ENCODE data around the gene HOXC4. TPM values are rescaled to one million over a fixed set of nuclear protein-coding genes. Genes with fewer than 3 reads are reported as not detected.
"Not testable (repeated sequence)": the region's sequence is repeated elsewhere in the genome, so short reads cannot be mapped to it uniquely, and the experiment has no call there.

Gene HOXC4
- total RNA-seq, 1 donor from 2014 or later = not detected

DNA sequence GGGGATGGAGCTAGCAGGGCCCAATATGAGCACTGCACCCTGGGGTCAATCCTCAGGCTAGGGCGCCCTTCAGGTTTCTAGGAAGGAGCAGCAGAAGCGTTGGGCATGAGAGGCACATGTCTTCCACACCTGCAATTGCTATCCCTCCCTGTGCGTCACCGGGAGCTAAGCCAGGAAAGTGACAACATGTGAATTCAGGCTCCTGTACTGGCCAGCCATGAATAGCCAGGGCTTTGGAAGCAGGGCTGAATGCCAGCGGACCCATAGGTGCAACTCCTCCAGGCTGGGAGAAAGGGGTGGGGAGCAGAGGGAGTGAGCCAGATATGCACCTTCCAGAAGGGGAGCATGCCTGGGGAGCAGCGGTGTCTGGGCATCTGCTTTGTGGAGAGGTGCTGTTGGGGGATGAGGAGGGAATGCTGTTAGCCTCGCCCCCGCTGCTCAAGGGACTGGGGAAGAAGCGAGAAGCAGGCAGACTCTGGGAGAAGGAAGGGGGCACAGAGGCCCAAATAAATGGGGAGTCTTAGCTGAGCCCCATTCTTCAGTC lies 14.7 kb upstream of the HOXC4 start:
- intact Hi-C loops (cut with micrococcal nuclease) = no loop called here

DNA sequence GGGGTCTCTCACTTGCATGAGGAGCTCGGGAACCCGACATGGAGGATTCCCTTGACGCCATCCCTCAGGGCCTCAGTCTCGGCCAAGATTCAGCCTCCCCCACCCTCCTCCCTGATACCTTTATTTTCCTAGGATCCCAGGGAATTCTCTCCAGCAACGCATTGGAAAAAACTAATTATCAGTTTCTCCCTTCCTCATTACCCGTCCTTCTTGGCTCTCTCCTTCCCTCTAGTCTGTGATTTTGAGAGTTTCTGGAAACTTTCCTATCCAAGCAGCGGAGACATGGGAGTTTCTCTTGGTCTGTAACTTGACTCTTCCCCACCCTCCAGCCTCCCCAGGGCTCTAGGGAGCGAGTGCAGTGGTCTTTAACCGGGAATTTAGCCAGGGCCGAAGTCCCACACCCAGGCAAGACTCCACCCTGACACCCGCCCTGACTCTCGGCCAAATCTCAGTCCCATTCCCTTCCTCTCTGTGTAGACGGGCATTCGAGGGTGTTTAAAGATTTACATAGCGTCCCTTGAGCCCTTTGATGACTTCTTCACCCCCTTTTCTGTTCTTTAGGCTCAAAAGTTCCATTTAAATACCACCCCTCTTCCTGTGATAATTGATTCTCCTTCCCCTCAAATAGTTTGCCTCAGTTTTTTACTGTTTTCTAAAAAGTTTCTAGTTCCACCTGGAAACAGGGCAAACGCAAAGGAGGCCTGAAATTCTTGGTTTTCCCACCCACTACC lies 14.1 kb upstream of the HOXC4 start:
- intact Hi-C loops (cut with micrococcal nuclease) = no loop called here

DNA sequence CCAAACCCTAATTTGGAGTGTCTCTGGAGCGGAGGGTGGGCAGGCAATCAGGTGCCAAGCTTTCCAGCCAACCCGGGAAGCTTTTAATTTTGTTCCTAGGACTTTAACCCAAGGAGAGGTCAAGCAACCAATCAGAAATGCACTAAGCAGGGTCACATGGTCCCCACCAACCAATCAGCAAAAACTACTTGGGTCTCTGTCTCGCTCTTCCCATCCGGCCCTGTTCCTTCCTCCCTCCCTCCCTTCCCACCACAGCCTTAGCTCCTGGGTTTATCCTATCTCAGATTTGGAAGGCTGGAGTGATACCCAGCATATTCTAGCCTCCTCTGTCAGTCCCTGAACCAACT lies 13.5 kb upstream of the HOXC4 start:
- intact Hi-C loops (cut with micrococcal nuclease) = no loop called here

DNA sequence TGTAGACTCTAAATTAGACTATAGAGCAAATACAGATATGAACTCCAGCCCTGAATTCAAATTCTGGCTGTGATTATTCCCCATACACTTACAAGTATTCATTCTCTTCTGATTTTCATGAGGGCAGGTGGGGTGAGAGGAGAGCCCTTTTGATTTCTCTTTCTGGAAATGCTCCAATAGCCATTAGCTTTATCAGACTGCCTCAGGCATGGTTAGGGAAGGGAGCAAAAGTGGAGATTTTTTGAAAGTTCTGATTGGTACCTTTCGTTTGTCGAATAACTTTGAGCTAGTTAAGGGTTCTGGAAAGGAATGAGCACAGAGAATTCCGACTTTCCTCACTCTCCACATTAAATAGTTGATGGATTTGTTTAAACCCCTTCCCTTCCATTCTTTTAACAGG lies 13.0 kb upstream of the HOXC4 start:
- intact Hi-C loops (cut with micrococcal nuclease) = no loop called here

DNA sequence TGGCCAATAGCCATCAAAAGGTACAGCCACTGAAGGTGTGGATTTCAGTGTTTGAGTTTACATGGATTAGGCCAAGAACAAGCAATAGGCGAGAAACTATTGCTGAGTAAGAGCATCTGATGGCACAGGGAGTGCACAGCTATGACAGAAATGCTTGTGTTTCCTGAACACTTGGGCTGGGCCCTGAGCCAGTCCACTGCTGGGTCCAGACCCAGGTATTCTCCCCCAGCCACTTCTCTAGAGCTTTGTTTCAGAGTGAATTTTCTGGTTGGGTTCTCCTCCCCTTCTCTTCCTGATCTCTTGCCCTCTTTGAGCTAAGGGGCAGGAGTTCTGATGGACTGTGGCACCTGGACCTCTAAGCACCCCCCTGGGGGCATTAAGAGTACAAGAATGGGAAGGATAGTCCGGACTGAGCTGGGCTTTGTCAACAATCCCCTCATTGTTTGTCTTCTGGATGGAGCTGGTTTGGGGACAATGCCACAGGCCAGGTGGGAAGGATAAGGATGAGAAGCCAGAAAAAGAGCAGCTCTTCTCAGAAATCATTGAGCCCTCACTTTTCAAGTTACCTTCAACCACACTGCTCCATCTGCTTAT lies 12.4 kb upstream of the HOXC4 start:
- intact Hi-C loops (cut with micrococcal nuclease) = no loop called here

DNA sequence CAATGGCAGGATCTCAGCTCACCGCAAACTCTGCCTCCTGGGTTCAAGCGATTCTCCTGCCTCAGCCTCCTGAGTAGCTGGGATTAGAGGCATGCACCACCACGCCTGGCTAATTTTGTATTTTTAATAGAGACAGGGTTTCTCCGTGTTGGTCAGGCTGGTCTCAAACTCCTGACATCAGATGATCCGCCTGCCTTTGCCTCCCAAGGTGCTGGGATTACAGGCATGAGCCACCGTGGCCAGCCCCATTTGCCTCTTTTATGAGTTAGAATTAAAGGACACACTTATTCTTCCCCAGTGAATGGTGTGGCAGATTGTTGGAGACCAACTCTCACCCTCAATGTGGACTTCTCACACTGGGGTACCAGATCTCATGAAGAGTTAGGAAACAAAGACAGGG lies 11.6 kb upstream of the HOXC4 start:
- intact Hi-C loops (cut with micrococcal nuclease) = not testable (repeated sequence)

DNA sequence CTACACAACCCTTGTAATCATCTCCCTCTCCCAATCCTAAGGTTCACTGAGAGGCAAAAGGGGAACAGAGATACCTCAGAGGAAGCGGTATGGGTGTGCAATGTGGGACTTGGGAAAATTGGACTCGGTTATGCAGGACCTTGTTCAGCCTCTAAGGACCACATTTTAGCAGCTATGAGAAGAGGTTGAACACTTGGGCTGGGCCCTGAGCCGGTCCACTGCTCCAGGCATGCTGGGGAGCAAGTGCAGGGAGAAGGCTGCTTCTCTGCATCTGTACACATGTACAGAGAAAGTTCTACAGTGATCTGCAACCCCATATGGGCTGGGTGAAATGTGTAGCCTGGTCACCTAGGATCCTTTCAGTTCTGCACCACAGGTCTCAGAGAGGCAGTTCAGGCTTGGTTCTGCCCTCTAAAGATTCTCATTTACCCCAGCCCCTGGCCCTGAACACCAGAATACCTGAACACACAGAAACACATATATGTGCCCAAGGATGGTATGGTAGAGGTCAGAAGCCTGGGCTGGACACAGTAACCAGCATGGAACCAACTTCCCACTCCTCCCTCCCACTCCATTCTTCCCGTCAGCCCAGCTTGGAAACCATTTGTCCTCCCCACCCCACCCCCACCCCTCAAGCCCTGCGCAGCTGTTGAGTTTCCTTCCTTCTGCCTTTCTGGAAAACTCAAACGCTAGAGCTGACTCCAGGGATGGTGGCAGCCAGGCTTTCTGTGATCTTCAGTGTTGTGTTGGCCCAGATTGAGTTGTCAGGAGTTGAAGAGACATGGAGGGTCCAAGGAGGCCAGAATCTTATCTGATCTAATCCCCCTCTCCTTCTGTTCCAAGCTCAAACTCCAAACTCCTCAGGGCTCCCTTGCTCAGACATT lies 10.4 kb upstream of the HOXC4 start:
- intact Hi-C loops (cut with micrococcal nuclease) = no loop called here

DNA sequence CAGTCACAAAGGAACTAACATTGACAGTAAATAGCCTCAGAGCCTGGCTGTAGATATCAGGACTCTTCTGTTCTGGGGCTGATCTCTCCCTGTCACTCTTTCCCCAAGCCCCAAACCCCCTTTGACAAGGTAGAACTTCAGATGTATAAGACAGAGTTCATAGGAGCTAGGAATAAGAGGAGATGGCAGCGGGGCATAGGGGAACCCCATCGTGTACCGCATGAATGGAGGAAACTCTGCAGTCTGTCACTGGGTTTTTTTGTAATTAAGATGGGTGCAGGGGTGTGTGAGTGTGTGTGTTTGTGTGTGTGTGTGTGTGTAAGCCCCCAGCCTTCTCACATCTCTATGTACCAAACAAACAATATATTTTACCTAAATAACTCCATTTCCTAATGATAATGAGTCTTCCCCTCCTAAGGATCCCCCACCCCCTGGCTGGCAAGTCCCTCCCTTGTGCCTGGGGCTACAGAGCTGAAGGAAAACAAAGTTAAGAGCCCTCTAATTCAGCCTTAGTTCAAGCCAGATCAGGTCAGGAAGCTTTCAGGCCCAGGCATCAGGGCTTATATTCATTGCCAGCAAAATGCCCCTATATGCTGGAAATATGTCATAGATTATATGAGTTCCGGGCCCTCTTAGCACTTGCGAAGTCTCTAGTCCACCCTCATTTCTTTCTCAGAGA lies 9.1 kb upstream of the HOXC4 start:
- intact Hi-C loops (cut with micrococcal nuclease) = no loop called here

DNA sequence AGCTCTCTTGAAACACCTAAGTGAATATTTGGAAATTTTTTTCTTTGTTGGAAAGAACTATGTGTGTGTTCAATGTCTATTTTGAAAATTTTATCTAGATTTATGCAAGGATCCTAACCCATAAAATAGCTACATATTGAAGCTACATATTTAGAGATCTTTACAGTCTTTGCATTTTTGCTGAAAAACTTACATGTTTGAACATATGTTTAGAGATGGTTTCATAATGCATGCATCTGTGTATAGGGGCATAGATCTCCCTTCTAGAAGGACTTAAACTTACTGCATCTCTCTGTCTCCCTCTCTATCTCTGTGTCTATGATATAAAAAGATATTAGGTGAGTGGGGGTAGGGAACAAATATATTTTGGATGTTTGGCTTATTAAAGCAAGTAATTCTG lies 8.2 kb upstream of the HOXC4 start:
- intact Hi-C loops (cut with micrococcal nuclease) = no loop called here

DNA sequence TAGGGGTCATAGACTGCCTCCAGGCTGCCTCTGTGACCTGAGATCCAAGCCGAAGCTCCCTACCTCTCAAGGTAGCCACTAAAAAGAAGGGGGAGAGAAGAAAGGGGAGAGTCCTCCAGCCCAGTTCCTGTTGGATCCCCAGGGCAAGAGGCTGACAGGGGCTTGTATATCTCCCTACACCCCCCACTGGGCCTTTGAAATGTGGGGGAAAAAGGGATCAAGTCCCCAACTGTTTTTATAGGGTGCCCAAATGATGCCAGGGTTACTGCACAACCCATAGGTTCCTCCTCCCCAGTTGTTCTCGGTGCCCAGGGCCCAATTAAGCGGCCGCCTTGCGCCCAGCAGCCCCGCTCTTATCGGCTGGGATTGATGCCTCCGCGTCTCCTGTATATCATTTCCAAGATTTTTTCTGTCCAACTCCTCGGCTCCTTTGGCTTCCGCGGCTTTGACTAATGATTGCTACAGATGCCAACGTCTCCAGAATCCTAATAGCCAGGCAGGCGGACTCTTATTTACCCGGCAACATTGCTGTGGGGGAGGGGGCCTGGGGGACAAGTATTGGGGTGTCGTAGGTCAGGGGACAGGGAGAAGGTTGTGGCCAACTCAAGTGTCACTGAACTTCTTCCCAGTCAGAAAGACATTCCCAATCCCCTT lies 7.6 kb upstream of the HOXC4 start:
- intact Hi-C loops (cut with micrococcal nuclease) = no loop called here

DNA sequence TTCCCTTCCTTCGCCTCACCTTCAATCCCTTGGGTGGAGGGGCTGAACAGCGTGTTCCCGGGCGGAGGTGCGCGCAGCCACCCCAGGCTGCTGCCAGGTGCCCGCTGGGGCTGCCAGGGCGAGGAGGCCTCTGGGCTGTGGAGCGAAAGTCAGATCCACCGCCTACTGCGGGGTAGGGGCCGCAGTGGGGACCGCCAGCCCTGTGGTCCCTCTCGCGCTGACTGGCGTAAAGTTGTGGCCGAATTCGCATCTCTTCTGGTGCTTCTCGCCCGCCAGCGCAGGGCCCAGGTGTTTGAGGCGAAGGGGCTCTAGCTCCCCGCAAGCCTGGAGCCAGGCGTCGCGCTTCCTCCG lies 6.9 kb upstream of the HOXC4 start:
- intact Hi-C loops (cut with micrococcal nuclease) = no loop called here

DNA sequence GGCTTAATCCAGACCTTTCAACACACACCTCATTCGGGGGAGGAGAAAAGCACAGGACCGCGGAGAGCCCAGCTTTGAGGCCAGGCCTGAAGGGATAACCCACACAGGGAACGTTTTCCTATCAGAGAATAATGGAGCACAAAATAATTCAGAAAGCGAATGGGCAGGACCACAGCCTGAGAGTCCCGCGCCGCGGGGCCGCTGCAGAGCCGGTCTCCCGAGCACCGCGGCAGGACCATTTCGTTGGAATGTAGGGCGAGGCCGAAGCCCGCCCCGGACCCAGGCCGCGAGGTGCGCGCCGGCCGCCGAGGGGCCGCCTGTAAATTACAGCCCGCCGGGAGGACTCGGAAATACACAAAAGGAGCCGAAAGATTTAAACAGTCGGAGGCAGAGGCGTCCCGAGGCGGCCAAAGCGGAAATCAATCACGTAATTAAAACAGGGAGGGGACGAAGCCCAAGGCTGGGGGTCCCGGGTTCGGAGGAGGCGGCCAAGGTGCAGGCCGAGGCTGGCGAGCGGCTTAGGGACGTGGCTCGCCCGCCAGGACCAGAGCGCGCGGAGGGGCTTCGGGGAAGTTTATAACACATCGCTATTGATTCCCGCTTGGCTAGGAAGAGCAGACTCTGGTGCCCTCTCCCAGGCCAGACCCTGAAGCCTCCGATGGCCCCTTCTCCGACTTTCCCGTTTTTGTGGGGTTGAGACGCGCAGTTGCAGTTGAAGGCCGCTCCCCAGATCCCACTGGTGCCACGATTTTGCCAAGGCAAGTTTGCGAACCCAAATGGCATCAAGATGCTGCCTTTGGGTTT lies 6.3 kb upstream of the HOXC4 start:
- intact Hi-C loops (cut with micrococcal nuclease) = no loop called here

DNA sequence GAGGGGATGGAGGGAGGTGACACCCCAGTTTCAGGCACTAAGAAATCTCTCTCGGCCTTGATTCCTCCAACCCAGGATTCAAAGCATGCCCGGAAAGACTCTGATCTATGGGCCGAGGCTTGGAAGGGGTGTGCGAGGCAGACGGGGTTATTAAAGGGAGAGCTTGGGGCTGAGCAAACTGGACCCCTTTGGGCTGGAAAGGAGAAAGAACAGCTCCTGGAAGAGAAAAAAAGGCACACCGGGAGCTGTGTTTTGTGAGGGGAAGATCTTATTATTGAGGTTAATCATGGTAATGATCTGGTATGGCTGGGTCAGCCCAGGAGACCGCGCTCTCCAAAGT lies 5.7 kb upstream of the HOXC4 start:
- intact Hi-C loops (cut with micrococcal nuclease) = no loop called here

DNA sequence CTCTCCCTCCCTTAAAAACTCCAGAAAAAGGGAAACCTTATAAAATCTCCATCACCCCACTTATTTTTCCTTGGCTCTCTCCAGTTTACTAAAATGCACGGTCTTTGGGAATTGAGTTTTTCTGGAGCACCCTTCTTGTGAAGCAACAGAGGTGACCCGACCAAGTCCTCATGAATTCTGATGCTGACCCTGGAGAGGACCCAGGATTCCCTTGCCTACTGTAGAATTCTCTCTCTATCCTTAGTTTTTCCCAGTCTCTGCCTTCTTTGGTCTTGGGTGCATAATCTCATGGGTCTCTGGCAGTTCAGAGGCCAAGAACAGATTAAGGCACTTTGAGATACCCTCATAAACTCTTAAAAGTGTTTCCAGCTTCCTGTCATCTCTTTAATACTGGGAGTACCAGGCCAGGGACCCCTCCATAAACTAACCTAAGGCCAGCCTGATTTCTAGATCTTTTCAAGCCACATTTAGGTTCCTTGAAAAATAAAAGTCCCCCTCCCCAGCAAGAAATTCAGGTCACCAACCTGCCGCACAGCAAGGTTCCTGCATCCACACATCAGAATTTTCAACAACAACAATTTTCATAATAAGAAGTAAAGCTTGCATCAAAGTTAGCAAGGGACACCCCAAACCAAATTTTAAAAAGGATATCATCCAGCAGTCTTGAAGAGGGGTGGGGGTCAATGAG lies 5.1 kb upstream of the HOXC4 start:
- intact Hi-C loops (cut with micrococcal nuclease) = no loop called here

DNA sequence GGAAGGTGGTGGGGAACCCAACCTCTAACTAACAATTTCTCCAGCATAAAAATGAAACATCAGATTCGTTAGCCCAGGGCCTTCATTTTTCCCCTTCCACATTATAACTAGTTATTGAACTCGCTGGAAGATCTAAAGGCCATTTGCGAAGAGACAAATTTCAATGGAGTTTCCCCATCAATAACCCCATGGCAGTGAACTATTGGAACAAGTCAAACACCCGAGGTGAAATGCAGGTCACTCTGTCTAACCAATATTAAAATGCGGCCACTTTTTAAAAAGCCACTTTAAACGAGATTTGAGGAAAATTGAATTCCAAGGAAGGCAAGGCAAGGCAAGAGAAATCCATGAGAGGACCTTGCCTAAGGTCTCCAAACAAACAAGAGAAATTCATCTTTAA lies 4.5 kb upstream of the HOXC4 start:
- intact Hi-C loops (cut with micrococcal nuclease) = no loop called here

DNA sequence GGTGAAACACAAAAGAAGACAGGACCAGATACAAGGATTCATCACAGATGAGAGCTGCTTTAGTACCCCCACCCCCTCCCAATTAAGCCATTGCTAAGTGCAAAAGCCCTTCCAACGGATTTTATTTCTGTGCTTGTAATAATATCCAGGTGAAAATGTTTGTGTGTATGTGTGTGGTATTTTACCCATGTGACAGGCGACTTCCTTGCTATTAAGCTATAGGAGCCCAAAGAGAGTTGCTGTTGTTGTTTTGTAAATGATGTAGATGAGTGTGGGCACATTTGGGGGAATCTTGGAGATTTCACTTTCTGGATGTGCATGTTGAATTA lies 3.2 kb upstream of the HOXC4 start:
- intact Hi-C loops (cut with micrococcal nuclease) = loop anchor here (5.0 kb wide), 3 partner anchors 63 to 113 kb away; partner anchors contain the start of genes HOXC10 and HOXC13

DNA sequence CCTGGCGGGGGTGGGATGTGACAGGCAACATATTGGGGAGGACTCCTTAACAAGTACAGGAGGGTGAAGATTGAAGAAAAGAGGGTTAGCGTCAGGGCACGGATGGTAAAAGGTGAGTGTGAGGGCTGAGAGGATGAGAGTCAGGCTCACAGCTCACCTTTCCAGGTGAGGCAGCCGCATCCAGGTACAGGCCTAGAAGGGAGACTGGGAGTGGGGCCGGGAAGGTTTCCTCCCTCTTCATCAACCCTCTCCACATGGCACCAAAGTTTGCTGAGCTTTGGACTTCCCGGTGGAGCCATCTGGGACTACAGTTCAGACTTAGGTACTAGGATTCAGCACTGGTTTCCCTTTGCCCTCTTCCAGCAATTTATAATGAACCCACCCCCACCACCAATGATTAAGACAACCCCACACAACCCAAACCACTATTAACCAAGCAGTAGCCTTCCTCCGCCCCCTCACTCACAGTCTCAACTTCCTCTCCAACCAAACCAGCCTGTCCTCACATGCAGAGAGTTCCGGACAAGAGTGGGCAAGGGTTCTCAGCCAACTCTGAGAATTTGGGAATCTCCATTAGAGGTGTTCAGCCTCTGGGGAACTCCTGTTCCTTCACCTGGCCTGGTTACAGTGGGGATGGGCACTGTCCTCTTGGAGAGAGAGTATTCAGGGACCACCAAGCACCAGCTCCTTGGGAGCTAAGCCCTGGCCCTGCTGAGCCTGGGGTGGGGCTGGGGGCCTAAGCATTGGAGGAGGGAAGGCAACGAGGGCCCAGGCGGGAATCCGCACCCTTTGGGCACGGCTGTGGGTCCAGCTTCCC lies 2.4 kb upstream of the HOXC4 start:
- intact Hi-C loops (cut with micrococcal nuclease) = loop anchor here (5.0 kb wide), 3 partner anchors 64 to 114 kb away; partner anchors contain the start of genes HOXC10 and HOXC13

DNA sequence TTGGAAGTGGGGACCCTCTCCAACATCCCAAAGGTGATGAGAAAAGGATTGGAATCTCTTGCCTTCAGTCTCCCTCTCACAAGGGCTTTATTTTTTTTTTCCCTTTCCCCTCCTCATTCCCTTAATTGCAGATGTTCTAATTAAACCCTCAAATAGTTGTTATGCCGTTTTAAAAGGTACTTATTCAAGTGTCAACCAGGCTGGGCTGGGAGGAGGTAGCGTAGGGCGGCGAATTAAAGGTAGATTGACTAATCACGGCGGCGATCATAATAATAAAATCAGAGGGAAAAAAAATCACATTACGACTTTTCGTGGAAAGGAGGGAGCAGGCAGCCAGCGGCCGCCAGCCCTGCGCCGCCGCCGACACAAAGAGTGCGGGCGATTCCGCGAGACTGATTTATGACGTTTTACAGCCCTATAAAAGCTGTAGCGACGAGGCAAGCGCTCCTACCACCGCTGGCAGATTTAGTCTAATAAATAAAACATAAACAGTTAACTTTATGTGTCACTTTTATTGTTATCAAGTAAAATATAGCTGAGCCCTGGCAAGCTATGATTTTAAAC lies 1.7 kb upstream of the HOXC4 start:
- intact Hi-C loops (cut with micrococcal nuclease) = loop anchor here (5.0 kb wide), 3 partner anchors 65 to 115 kb away; partner anchors contain the start of genes HOXC10 and HOXC13
